ENCODE data around the gene CAPZA1. TPM values are rescaled to one million over a fixed set of nuclear protein-coding genes. Genes with fewer than 3 reads are reported as not detected.

The CAPZA1 gene
- total RNA-seq, 1 experiment from 2014 or later = 108 TPM

DNA sequence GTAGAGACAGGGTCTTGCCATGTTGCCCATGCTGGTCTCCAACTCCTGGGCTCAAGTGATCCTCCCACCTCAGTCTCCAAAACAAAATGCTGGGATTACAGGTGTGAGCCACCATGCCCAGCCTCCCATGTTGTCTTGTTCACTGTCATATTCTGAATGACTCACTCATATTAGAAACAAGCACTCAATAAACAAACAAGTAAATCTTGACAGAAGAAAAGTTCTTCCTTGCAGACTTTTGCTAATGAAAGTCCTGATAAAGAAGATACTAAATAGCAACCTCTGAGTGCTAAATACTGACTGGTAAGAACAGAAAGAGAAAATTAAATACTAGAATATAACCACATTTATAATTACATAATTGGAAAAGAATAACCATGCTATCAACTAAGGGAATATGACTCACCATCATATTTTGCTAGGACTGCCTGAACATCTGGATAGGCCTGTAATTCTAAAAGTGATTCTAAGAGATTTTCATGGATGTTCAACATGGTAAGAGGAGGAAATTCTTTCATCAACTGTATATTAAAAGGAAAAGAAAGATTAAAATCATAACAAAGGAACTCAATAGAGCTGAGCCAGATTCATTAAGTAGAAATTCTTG, 37.9 kb upstream of the CAPZA1 start:
- H3K9me3 Mint-ChIP-seq = no peaks in the 10 kb centered on the region
- Histone ChIP-seq H3K23me2 (ENCODE audit: insufficient read length, low read depth, low read length, poor library complexity, severe bottlenecking) (no peaks in the 10 kb centered on the region), H3K56ac (ENCODE audit: insufficient read length, low read depth, low read length) (no peak overlapping the region), H4K5ac (ENCODE audit: insufficient read length, low read depth, low read length) (no peak overlapping the region), H2BK20ac (ENCODE audit: low read depth, low read length, poor library complexity, severe bottlenecking) (no peak overlapping the region), H3T11ph (ENCODE audit: low read length) (no peak overlapping the region), H3K27me3 (ENCODE audit: insufficient read depth, low read length) (no peaks in the 10 kb centered on the region), H3K4me2 (ENCODE audit: insufficient read depth, insufficient read length, low read length) (no peak overlapping the region), H2BK12ac (ENCODE audit: insufficient read length, low read depth, low read length) (no peak overlapping the region), H4K8ac (replicated peaks; ENCODE audit: insufficient read length, low read depth, low read length) (no peak overlapping the region), H3K9me3 (ENCODE audit: control insufficient read depth, low read depth, low read length) (no peaks in the 10 kb centered on the region), H3K79me1 (ENCODE audit: insufficient read depth, low read depth, low read length, poor library complexity, severe bottlenecking) (no peaks in the 10 kb centered on the region), H2BK5ac (ENCODE audit: insufficient read length, low read length) (no peak overlapping the region), H3K9ac (ENCODE audit: extremely low read depth, insufficient read length, low read length) (no peak overlapping the region), H2AFZ (ENCODE audit: low read length) (no peak overlapping the region), H3K23ac (ENCODE audit: insufficient read length, low read depth, low read length) (no peak overlapping the region), H3K79me2 (ENCODE audit: insufficient read depth, low read length) (no peaks in the 10 kb centered on the region), H2BK15ac (ENCODE audit: low read depth, low read length) (no peak overlapping the region), H3K18ac (ENCODE audit: insufficient read length, low read depth, low read length) (no peak overlapping the region), H3K4ac (ENCODE audit: low read depth, low read length) (no peak overlapping the region), H4K20me1 (ENCODE audit: control insufficient read depth, insufficient read depth, insufficient read length) (no peaks in the 10 kb centered on the region), H3K14ac (ENCODE audit: insufficient read depth, low read length) (no peak overlapping the region), H2AK5ac (ENCODE audit: insufficient read length, low read length) (no peak overlapping the region), H3K4me1 (ENCODE audit: insufficient read depth, low read length) (no peaks in the 10 kb centered on the region), H4K91ac (ENCODE audit: insufficient read length, low read depth, low read length) (no peak overlapping the region), H3K27ac (ENCODE audit: insufficient read length, low read depth, low read length) (no peak overlapping the region), H2BK120ac (ENCODE audit: low read depth, low read length, poor library complexity, severe bottlenecking) (no peak overlapping the region)
- TF ChIP-seq, protein P1, sequence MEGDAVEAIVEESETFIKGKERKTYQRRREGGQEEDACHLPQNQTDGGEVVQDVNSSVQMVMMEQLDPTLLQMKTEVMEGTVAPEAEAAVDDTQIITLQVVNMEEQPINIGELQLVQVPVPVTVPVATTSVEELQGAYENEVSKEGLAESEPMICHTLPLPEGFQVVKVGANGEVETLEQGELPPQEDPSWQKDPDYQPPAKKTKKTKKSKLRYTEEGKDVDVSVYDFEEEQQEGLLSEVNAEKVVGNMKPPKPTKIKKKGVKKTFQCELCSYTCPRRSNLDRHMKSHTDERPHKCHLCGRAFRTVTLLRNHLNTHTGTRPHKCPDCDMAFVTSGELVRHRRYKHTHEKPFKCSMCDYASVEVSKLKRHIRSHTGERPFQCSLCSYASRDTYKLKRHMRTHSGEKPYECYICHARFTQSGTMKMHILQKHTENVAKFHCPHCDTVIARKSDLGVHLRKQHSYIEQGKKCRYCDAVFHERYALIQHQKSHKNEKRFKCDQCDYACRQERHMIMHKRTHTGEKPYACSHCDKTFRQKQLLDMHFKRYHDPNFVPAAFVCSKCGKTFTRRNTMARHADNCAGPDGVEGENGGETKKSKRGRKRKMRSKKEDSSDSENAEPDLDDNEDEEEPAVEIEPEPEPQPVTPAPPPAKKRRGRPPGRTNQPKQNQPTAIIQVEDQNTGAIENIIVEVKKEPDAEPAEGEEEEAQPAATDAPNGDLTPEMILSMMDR (conservative IDR thresholded peaks at IDR 0.05) = no peak
- DNase-seq = no peak
- H3K4me1 Mint-ChIP-seq = no peaks in the 10 kb centered on the region
- H3K27me3 Mint-ChIP-seq (ENCODE audit: low read depth) = no peaks in the 10 kb centered on the region
- no peak overlapping the region for H3K27ac Mint-ChIP-seq
- H3K4me3 Mint-ChIP-seq = no peak overlapping the region
- peaks cover 0 to 17% (median 15%) of the 10 kb centered on the region in 3 experiments; a peak in 5 of 7 replicates for H3K36me3 Mint-ChIP-seq (ENCODE audit: insufficient read depth in 1 of 3, low read depth in 3 of 3)

All from H9 (cell line).